ENCODE data around the gene NUCB2. TPM values are rescaled to one million over a fixed set of nuclear protein-coding genes. Genes with fewer than 3 reads are reported as not detected.

Gene NUCB2
- total RNA-seq, 1 experiment from 2014 or later: 60.7 TPM

GRCh38 chr11:17331669-17332068 is 55.1 kb downstream of the NUCB2 start:
- DNase-seq (ENCODE audit: low read depth): no peak

- no peak for DNase-seq (ENCODE audit: low read depth)
Observed at GRCh38 chr11:17333799-17334586, 57.5 kb downstream of the NUCB2 start.

DNA sequence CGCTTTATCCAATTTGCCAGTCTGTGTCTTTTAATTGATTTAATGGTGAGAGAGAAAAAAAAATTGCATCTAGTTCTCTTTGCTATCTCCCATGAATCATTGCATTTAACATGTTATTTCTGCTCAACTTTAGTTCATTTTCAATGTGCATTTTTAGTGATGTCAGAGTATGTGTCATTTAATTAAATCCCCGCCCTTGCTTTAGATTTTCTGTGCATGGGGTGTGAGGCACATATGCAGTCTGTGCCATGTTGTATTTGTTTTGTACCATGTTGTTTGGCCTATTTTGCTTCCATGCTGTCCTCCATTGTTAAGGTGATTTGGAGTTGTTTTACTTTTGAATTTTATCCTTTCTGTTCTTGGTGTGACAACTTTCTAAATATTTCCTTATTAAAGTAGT is 66.7 kb downstream of the NUCB2 start:
- no peak for DNase-seq (ENCODE audit: low read depth)

DNA sequence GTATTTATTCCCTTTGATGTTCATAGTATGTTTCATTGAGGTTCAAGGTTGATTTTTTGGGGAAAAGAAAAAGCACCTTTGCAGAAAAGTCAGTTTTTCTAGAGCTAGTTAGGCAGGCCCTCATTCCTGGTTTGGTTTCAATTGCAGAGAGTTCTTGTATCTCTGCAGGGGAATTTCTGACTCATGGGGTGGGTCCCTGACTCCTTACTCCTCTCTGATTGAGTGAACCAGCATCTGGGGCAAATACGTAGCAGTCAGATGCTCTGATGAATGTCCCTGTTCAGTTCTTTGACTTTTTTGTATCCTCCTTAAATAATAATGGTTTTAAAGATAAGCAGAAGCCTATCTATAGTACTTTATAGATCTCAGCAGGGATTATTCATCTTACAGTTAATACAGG is 67.4 kb downstream of the NUCB2 start:
- peak; percentile 85 for DNase-seq (ENCODE audit: low read depth)

- no peak for DNase-seq (ENCODE audit: low read depth)
Observed at GRCh38 chr11:17347676-17348075, 71.1 kb downstream of the NUCB2 start.

DNA sequence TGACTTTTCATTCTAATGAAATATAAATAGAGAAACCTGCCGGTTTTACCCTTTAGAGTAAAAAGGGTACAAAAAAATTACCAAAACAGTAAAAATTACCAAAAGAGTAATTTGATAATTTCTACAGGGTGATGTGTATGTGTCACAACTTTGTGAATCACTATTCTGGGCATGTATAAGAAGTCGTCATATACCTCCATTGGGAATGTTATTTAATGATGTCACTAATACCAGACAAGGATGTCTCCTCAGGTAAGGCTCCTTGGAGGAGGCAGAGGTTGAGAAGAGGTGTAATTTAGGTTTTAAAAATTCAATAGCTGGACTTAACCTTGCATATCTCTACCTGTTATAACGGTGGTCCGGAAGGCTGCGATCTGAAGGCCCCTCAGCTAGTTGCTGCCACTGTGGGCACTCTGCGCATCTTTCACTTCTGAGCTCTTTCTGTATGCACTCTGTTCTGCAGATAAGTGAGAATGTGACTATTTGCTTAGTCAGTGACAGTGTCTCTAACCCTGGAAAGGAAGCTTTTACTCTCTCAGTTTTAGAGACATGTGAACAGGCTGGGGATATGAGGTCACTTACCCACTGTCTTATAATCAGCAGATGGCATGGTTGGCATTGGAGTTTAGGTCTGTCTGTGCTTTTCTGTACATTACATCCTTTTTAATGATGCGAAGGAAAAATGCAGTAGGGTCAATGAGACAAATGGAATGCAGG is 74.1 kb downstream of the NUCB2 start:
- no peak for DNase-seq (ENCODE audit: low read depth)

GRCh38 chr11:17351172-17351509 is 74.6 kb downstream of the NUCB2 start:
- no peak for DNase-seq (ENCODE audit: low read depth)

DNA sequence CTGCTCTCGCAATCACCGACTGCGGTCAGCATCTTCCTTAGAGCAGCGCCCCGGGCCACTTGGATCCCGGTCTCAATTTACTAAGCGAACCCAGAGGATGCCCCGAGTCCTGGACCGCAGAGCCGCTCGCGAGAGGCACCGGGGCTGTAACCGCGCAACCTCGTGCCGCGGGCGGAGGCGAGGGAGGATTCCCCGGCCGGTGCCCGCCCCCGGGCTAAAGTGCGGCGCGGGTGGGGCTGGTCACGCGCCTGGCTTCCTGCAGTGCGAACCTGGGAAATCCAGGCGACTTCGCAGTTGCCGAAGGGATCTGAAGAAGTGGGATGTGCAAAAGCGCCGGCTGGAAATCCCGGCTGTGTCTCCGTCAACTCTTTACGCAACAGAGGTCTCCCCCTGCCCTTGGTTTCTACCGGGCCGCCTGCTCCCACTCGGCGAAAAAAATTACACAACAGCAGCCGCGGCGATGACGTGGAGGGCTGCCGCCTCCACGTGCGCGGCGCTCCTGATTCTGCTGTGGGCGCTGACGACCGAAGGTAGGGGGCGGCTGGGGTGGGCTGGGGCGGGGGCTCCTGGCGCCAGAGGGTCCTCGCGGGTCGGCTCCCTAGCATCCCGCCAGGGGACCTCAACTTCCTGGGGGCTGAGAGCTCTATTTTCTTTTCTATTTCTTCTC is 75.1 kb downstream of the NUCB2 start, which contains the start of gene NCR3LG1:
NCR3LG1 (plus strand) TSS at position 291 of the 667 bp plus-strand sequence; CDS start at position 461, 170 bp downstream.
- DNase-seq (ENCODE audit: low read depth): peak; percentile 45

- peak; percentile 72 for DNase-seq (ENCODE audit: low read depth)
Observed at GRCh38 chr11:17352950-17353820, 76.6 kb downstream of the NUCB2 start.

DNA sequence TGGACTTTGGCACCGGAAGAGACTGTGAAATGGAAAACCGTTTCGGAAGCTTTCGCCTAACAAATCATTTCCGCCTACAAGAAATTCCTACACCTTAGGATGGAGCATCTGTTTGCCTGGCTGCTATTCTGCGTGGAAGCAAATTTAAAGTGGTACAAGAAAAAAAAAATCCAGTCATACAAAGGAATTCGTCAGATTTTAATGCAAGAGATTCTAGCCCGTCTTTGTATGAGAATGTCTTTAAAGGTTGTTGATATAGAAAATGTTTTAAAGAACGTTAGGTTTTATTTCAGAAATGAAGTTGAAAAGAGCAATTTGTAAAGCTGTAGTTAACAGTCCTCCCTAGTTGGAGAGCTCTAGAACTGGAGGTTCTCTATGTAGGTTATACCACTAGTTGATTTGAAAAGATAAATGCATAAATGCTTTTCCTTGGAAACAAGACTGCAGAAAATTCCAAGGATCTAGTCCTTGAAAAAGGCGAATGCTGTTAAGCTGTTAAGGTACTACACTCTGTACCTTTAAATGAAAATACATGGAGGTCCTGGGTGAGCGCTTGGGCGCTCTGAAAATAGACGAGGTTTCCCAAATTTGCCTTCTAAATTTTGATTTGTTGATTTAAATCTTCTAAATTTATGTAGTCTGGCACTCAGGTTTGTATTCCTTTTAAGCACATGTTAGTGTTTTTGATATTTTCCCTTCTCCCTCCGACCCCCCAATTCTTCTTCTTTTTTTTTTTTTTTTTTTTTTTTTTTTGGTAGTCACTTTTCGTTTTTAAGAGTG is 77.5 kb downstream of the NUCB2 start:
- no peak for DNase-seq (ENCODE audit: low read depth)

- DNase-seq (ENCODE audit: low read depth): peak; percentile 73
Observed at GRCh38 chr11:17354601-17354991, 78.1 kb downstream of the NUCB2 start.

DNA sequence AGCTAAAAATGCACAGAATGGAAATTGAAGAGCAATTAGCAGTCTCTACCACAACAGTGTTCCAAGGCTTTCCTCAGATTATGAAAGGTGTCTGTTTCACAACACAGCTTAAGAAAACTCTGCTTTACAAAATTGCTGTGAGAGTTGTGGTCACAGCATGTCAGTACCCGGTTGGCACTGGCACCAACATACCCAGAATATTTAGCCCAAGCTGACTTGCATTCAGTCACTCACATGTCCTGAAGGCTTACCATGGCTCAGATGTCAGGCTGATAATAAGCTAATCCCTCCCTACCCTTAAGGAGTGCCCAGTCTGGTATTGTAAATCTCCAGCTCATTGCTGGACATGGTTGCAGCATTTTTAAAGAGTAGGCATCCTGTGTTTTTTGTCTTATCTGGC is 90.0 kb downstream of the NUCB2 start:
- no peak for DNase-seq (ENCODE audit: low read depth)

DNA sequence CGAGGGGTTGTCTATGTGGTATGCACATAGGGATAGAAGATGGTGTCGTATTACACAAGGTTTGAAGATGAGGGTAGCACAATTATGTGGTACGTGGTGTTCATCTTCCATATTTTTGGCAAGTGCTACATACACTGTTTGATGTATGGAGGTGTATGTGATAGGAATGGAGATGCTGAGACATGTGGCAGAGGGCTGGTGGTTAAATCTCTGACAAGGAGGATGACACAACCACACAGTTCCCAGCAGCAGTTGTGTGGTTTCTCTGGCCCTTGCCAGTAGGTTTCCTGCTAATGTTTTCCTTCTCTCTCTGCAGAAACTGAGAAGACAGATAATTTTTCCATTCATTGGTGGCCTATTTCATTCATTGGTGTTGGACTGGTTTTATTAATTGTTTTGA is 92.0 kb downstream of the NUCB2 start:
- no peak for DNase-seq (ENCODE audit: low read depth)

DNA sequence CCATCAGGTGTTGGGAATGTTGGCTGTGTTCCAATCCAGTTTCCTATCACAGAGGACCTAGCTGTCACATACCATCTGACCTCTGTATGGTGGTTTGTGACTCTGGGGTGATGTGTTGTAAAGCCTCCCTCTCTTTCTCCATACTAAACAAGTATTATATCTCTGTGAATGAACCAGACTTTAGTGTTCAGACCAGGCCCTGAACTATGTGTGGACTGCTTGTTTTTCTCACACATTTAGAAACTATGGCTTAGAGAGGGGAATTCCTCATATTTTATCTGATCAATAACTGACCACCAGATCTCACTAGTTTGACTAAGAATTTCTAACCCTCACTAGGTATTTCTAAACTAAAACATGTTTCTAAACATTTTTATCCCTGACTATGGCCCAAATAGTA is 92.6 kb downstream of the NUCB2 start:
- DNase-seq (ENCODE audit: low read depth): no peak

GRCh38 chr11:17369684-17370243 is 93.2 kb downstream of the NUCB2 start:
- no peak for DNase-seq (ENCODE audit: low read depth)

GRCh38 chr11:17371614-17372013 is 95.1 kb downstream of the NUCB2 start:
- DNase-seq (ENCODE audit: low read depth): peak; percentile 50

- DNase-seq (ENCODE audit: low read depth): no peak
Observed at GRCh38 chr11:17375547-17375946, 99.0 kb downstream of the NUCB2 start.

DNA sequence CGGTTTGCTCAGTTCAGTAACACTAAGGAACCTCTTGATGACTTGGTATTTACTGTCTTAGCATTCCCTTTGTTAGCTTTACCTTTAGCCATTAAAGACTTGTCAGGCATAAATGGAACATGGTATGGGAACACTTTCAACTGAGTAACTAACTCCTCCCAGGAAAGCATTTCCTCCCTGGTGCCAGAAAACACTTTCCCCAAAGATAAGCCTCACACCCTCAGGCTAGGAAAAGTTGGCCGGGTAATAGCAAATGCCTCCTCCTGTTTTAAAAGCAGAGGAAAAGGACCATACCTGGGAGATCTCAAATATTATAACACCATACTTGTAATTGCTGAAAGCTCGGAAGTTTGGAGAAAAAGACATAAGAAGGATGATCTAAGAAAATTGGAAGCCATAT is 100.0 kb downstream of the NUCB2 start:
- DNase-seq (ENCODE audit: low read depth): no peak

- DNase-seq (ENCODE audit: low read depth): no peak
Observed at GRCh38 chr11:17378655-17379054, 102.1 kb downstream of the NUCB2 start.

- DNase-seq (ENCODE audit: low read depth): no peak
Observed at GRCh38 chr11:17379383-17380180, 103.0 kb downstream of the NUCB2 start.
